Hematopoietic multipotent progenitor cell (in vitro differentiated cells): ENCODE data around the gene HECTD2. TPM values are rescaled to one million over a fixed set of nuclear protein-coding genes. Genes with fewer than 3 reads are reported as not detected.
"Not testable (repeated sequence)": the region's sequence is repeated elsewhere in the genome, so short reads cannot be mapped to it uniquely, and the experiment has no call there.

Source experiments
- DNase-seq, 3 donors: peaks; one replicate each; pipeline ENCODE4 v3.0.0-alpha.2; 2011 to 2015; ENCODE audit warnings: low read depth in 2 of 3, low spot score in 2 of 3
- total RNA-seq: library from RNA; depleted of rRNA; stranded (reverse); fragments of >200 nt; gene quantifications from one replicate; pipeline ENCODE4 v1.2.3, GENCODE V29; 2012

Gene HECTD2
- total RNA-seq, 1 donor, result 1.1 TPM

DNA sequence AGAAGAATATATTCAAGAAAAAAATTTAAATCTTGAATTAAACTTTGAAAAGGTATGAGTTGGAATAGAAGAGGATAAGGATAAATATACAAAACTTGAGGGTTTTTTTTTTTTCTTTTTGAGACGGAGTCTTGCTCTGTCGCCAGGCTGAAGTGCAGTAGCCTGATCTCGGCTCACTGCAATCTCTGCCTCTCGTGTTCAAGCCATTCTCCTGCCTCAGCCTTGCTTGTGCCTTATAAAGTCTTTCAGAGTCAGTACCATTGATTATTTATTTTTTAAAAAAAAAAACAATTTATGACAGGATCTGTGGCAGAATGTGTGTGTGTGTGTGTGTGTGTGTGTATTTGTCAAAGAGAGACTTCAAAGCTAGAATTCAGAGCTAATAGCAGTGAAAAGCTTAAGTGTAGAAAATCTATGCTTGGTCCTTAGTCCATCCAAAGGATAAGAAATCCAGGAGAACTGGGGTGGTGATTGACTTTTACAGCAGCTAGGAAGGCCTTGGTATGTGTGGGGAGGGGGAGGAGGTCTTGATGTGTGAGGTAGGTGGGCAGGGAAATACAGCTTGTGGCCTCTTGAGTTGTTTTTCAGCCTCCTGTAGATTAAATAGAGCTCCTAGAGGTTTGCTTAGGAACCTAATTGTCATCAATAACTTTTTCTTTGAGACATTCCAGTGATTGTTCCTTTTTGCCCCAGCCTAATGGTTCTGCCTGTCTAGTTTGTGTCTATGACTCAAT is 2.4 kb downstream of the HECTD2 start:
- DNase-seq, result no peak

DNA sequence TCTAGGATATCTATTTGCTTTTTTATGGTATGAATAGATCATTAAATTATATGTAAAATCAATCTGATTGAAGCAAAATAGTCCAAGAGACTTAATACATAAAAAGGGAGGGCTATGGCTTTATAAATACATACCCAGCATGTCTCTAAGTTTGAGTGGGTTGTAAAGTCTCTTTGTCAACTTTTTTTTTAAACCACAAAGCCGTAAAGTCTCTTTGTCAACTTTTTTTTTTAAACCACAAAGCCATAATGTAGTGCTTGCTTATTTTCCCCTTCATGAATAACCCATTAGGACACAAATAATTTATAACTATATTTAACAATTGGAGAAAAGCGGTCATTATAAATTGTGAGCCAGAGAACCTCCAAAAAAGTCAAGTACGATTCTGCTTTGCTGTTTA is 5.7 kb downstream of the HECTD2 start:
- peak in 1 of 3 donors; percentile 11 for DNase-seq

DNA sequence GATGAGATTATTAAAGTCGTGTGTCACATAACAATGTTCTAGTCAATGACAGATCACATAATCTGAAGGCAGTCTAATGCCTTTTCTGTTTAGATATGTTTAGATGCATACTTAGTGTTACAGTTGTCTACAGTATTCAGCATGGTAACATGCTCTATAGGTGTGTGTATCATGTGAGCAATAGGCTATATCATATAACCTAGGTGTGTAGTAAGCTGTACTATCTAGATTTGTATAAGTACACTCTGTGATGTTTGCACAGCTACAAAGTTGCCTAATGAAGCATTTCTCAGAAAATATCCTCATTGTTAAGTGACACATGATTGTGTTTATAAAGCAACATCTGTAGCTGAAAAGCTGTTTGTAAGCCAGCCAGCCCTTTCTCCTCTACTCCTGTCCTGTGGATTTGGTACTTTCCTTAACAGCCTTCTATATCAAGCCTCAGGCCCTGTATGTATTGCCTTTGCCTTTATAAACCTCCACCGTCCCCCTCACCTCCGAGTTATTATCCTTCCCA is 6.3 kb downstream of the HECTD2 start:
- no peak for DNase-seq

DNA sequence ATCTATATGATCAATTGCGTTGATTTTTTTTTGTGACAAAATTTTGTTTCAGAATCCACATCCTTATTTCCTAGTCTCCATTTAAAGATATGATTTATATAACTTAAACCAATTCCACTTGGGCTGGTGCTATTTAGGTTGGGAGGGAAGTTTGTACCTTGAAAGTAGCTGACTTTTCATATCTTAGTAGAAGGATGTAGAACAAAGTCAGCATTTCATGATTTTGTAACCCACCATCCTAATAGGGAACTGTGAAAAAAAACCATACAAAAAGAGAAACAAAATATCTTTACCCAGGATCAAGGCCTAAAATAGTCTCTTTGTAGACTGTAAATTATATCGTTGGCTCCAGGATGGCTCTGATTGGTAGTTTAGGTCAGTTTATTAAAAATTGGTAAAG is 8.3 kb downstream of the HECTD2 start:
- no peak for DNase-seq

- DNase-seq, result no peak
Observed at GRCh38 chr10:91420868-91421267, 10.7 kb downstream of the HECTD2 start.

- no peak for DNase-seq
Observed at GRCh38 chr10:91422915-91423314, 12.8 kb downstream of the HECTD2 start.

DNA sequence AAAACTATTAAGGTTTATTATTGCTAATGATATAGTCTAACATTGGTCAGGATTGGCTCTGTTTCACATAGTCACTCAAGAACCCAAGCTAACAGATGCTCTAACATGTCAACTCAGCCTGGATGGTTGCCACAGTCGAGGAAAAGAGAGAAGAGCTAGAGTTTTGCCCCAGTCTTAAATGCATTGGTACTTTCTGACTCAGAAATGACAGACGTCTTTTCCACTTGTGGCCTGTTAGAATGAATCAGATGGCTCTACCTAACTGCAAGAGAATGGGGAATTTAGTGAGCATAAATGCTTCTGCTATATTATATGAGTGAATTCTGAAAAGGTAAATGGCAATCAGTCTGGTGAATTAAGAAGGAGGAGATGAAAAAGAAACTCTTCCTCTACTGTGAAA is 13.9 kb downstream of the HECTD2 start:
- no peak for DNase-seq

GRCh38 chr10:91432175-91432574 is 22.0 kb downstream of the HECTD2 start:
- DNase-seq, result no peak

DNA sequence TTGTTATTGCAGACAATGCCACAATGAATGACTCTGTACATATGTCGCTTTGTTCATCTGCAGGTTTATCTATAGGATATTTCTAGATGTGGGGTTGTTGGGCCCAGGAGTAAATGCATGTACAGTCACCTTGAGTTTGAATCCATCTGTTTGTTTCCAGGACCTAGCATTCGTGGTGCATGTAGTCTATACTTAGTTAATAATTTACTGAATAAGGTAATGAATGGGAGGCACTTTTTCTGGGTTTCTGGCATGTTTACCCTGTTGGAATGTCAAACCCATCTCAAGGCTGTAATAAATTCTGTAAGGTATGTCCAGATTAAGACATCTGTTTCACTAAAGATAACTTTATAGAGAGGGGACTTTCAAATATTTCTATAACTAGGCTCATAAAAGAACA is 23.5 kb downstream of the HECTD2 start:
- DNase-seq, result no peak

DNA sequence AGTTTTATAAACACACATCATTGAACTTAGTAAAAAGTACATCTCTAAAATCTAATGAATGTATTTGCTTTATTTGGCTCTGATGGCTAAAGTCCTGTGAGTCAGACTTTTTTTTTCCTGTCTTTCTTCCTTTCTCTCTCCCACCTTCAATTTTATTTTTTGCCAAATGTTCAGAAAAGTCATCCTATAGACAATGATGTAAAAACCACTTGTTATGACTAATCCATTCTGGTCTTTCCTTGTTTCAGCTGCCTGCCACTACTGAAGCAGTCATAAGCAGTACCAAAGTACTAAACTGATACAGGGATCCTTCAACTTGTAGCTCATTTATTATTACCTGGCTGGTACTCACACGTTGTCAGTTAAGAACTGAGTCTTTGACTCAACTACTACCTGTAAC is 23.9 kb downstream of the HECTD2 start:
- DNase-seq, result no peak

DNA sequence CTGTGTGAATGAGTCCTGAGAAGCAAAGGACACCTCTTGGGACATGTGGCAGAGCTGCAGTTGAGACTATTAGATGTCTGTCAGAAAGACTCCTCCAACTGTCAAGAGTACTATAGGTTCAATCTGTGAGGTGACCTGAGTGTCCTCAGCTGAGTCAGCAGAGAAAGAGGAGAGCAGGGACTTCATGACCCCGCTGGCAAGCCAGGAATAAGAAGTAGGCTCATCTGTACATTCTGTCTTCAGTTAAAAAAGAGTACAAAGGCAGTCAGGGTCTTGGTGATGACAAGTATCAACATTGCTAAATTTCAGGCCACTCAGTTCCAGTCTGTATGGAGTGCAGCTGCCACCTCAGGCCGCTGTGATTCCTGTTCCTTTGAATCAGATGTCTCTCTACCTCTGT is 25.1 kb downstream of the HECTD2 start:
- DNase-seq, result no peak

DNA sequence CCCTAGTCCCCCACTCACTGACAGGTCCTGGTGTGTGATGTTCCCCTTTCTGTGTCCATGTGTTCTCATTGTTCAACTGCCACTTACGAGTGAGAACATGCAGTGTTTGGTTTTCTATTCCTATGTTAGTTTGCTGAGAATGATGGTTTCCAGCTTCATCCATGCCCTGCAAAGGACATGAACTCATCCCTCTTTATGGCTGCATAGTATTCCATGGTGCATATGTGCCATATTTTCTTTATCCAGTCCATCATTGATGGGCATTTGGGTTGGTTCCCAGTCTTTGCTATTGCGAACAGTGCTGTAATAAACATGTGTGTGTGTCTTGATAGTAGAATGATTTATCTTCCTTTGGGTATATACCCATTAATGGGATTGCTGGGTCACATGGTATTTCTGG is 28.1 kb downstream of the HECTD2 start:
- DNase-seq, result not testable (repeated sequence)

- DNase-seq, result peak in 1 of 3 donors; percentile 1
Observed at GRCh38 chr10:91444211-91445182, 34.4 kb downstream of the HECTD2 start.

DNA sequence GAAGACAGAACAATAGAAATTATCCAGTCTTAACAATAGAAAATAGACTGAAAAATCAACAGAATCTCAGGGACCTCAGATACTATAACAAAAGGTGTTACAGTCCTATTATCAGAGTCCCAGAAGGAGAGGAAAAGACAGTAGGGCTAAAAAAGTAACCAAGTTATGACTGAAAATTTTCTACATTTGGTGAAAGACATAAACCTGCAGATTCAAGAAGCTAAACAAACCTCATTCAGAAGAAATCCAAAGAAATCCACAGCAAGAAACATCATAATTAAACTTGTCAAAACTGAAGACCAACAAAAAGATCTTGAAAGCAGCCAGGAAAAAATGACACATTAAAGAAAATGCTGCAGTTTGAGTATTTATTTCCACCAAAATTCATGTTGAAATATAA is 41.9 kb downstream of the HECTD2 start:
- no peak for DNase-seq

GRCh38 chr10:91453535-91453934 is 43.4 kb downstream of the HECTD2 start:
- DNase-seq, result no peak

- not testable (repeated sequence) for DNase-seq
Observed at GRCh38 chr10:91455135-91455534, 45.0 kb downstream of the HECTD2 start.

GRCh38 chr10:91460681-91461080 is 50.5 kb downstream of the HECTD2 start:
- no peak for DNase-seq

DNA sequence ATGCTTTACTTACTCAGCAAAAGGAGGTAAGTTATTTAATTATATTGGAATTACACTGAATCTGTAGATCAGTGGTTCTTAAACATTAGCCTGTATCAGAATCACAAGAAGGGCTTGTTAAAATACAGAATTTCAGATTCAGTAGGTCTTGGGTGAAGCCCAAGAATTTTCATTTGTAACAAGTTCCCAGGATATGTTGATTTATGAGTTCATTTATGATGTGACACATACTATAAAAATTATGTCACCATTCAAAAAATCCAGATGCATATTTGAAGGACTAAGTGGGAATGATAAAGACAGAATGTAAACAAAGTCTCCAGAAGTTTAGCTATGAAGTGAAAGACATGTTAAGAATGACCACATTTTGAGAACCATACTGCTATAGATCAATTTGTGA is 52.3 kb downstream of the HECTD2 start:
- DNase-seq, result no peak

- DNase-seq, result no peak
Observed at GRCh38 chr10:91464500-91464899, 54.4 kb downstream of the HECTD2 start.

DNA sequence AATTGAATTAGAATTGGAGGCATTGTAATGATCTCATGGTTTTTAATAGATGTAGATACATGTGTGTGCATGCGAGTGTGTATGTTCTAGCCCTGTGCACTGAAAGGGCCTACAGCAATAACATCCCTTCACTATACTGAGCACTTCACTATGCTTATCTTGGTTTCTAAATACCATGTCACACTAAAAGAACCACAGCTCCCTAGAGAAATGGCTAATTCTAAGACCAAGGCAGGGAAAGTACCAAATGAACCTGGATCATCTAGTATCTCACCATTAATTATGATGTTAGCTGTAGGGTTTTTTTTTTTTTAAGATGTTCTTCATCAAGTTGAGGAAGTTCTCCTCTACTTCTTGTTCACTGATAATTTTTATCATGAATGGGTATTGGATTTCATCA is 55.1 kb downstream of the HECTD2 start:
- DNase-seq, result no peak

- DNase-seq, result no peak
Observed at GRCh38 chr10:91467114-91467513, 57.0 kb downstream of the HECTD2 start.

- no peak for DNase-seq
Observed at GRCh38 chr10:91471602-91472001, 61.5 kb downstream of the HECTD2 start.
